Measurements from ENCODE around the gene TMPO. TPM values are rescaled to one million over a fixed set of nuclear protein-coding genes. Genes with fewer than 3 reads are reported as not detected.
"Not testable (repeated sequence)": the region's sequence is repeated elsewhere in the genome, so short reads cannot be mapped to it uniquely, and the experiment has no call there.

Gene TMPO
- total RNA-seq, 2 experiments from 2014 or later, result 64.1 to 73.3 TPM

GRCh38 chr12:98489176-98489575, 26.2 kb upstream of the TMPO start:
- H3K27me3 ChIP-seq (ENCODE audit: control insufficient read depth in 1 of 2, insufficient read depth in 2 of 2, low read length in 2 of 2), result no peaks in the 10 kb centered on the region
- H3K9me3 ChIP-seq (ENCODE audit: control insufficient read depth in 1 of 2, insufficient read depth in 1 of 2, low read length in 2 of 2), result no peaks in the 10 kb centered on the region
- intact Hi-C loops (cut with DNase I, micrococcal nuclease), result loop anchor here in 1 of 2 experiments (5.0 kb wide), 1 partner anchor 67 kb away; no protein-coding TSS in a partner anchor
- H3K36me3 Mint-ChIP-seq (ENCODE audit: low read depth), result no peaks in the 10 kb centered on the region
- H3K4me3 ChIP-seq (ENCODE audit: low read length), result no peak overlapping the region
- H3K4me3 Mint-ChIP-seq, result no peak overlapping the region
- no peaks in the 10 kb centered on the region for H3K27me3 Mint-ChIP-seq
- H3K27ac Mint-ChIP-seq, result no peak overlapping the region
- H3K36me3 ChIP-seq (ENCODE audit: insufficient read depth, low read length), result no peaks in the 10 kb centered on the region
- H3K9me3 Mint-ChIP-seq, result no peaks in the 10 kb centered on the region
- peaks cover 6% of the 10 kb centered on the region for H3K4me1 Mint-ChIP-seq (ENCODE audit: low read depth)
- ATAC-seq (ENCODE audit: poor library complexity) (no peak), DNase-seq (no peak)
- POLR2A ChIA-PET, result interaction anchor here (6.2 kb wide), 1 partner anchor 26 kb away, joined by 137 read pairs; the partner anchor contains the start of gene TMPO
- peaks cover 9% of the 10 kb centered on the region for H3K4me1 ChIP-seq (ENCODE audit: insufficient read depth, low read length)
- TF ChIP-seq CTCF (IDR thresholded peaks at IDR 0.05), result no peak
- CTCF ChIA-PET, result interaction anchor here (8.7 kb wide), 1 partner anchor 27 kb away, joined by 117 read pairs; the partner anchor contains the start of gene TMPO
- H3K27ac ChIP-seq (ENCODE audit: low read depth in 1 of 2, low read length in 2 of 2), result no peak overlapping the region

- Histone ChIP-seq H3K27me3 (ENCODE audit: control insufficient read depth in 1 of 2, insufficient read depth in 2 of 2, low read length in 2 of 2) (no peaks in the 10 kb centered on the region), H3K27ac (ENCODE audit: low read depth in 1 of 2, low read length in 2 of 2) (peak overlapping the region in 1 of 2 donors; percentile 31), H3K4me1 (ENCODE audit: insufficient read depth, low read length) (peaks cover 9% of the 10 kb centered on the region), H3K4me3 (ENCODE audit: low read length) (no peak overlapping the region), H3K9me3 (ENCODE audit: control insufficient read depth in 1 of 2, insufficient read depth in 1 of 2, low read length in 2 of 2) (no peaks in the 10 kb centered on the region), H3K36me3 (ENCODE audit: insufficient read depth, low read length) (no peaks in the 10 kb centered on the region)
- intact Hi-C loops (cut with DNase I, micrococcal nuclease), result loop anchor here (1.0 to 5.0 kb wide), 6 partner anchors 13 to 164 kb away; no protein-coding TSS in a partner anchor
- no peaks in the 10 kb centered on the region for H3K36me3 Mint-ChIP-seq (ENCODE audit: low read depth)
- peaks cover 6% of the 10 kb centered on the region for H3K4me1 Mint-ChIP-seq (ENCODE audit: low read depth)
- DNase-seq (peak; percentile 64 to 91 (median 82)), ATAC-seq (ENCODE audit: poor library complexity) (peak; percentile 97)
- H3K27me3 Mint-ChIP-seq, result no peaks in the 10 kb centered on the region
- POLR2A ChIA-PET, result interaction anchor here (0.7 to 6.2 kb wide), 7 partner anchors 13 to 103 kb away, joined by 3 to 137 read pairs (median 4); partner anchors contain the start of genes SLC25A3 and TMPO
- H3K4me3 Mint-ChIP-seq, result no peak overlapping the region
- CTCF ChIA-PET, result interaction anchor here (0.8 to 8.7 kb wide), 9 partner anchors 10 to 163 kb away, joined by 3 to 117 read pairs (median 5); partner anchors contain the start of gene TMPO
- peak; percentile 85 for TF ChIP-seq CTCF (IDR thresholded peaks at IDR 0.05)
- peak overlapping the region; percentile 72 for H3K27ac Mint-ChIP-seq
- H3K9me3 Mint-ChIP-seq, result no peaks in the 10 kb centered on the region
Observed at GRCh38 chr12:98490501-98491453, 24.6 kb upstream of the TMPO start.

- CTCF ChIA-PET, result interaction anchor here (8.7 kb wide), 1 partner anchor 24 kb away, joined by 117 read pairs; the partner anchor contains the start of gene TMPO
- Mint-ChIP-seq H3K27me3 (no peaks in the 10 kb centered on the region), H3K9me3 (no peaks in the 10 kb centered on the region), H3K27ac (no peak overlapping the region), H3K4me1 (ENCODE audit: low read depth) (peaks cover 6% of the 10 kb centered on the region), H3K36me3 (ENCODE audit: low read depth) (no peaks in the 10 kb centered on the region), H3K4me3 (no peak overlapping the region)
- H3K9me3 ChIP-seq (ENCODE audit: control insufficient read depth in 1 of 2, insufficient read depth in 1 of 2, low read length in 2 of 2), result no peaks in the 10 kb centered on the region
- ATAC-seq (ENCODE audit: poor library complexity) (no peak), DNase-seq (no peak)
- no peak overlapping the region for H3K4me3 ChIP-seq (ENCODE audit: low read length)
- no peak for TF ChIP-seq CTCF (IDR thresholded peaks at IDR 0.05)
- H3K36me3 ChIP-seq (ENCODE audit: insufficient read depth, low read length), result no peaks in the 10 kb centered on the region
- intact Hi-C loops (cut with DNase I, micrococcal nuclease), result loop anchor here (5.0 kb wide), 1 partner anchor 40 kb away; no protein-coding TSS in a partner anchor
- H3K27ac ChIP-seq (ENCODE audit: low read depth in 1 of 2, low read length in 2 of 2), result no peak overlapping the region
- POLR2A ChIA-PET, result interaction anchor here (1.0 to 6.2 kb wide), 3 partner anchors 11 to 41 kb away, joined by 3 to 137 read pairs (median 4); partner anchors contain the start of gene TMPO
- H3K27me3 ChIP-seq (ENCODE audit: control insufficient read depth in 1 of 2, insufficient read depth in 2 of 2, low read length in 2 of 2), result no peaks in the 10 kb centered on the region
- H3K4me1 ChIP-seq (ENCODE audit: insufficient read depth, low read length), result peaks cover 9% of the 10 kb centered on the region
Observed at GRCh38 chr12:98492580-98493140, 22.7 kb upstream of the TMPO start.

- H3K9me3 Mint-ChIP-seq; DNase-seq; H3K36me3 ChIP-seq (ENCODE audit: insufficient read depth, low read length); H3K9me3 ChIP-seq (ENCODE audit: control insufficient read depth in 1 of 2, insufficient read depth in 1 of 2, low read length in 2 of 2); H3K27me3 ChIP-seq (ENCODE audit: control insufficient read depth in 1 of 2, insufficient read depth in 2 of 2, low read length in 2 of 2); ATAC-seq (ENCODE audit: poor library complexity); H3K4me3 ChIP-seq (ENCODE audit: low read length); H3K27ac ChIP-seq (ENCODE audit: low read depth in 1 of 2, low read length in 2 of 2): not testable (repeated sequence)
- H3K4me3 Mint-ChIP-seq, result peak overlapping the region; percentile 72
- peaks cover 20% of the 10 kb centered on the region for H3K36me3 Mint-ChIP-seq (ENCODE audit: low read depth)
- peaks cover 18% of the 10 kb centered on the region for H3K27me3 Mint-ChIP-seq
- peaks cover 28% of the 10 kb centered on the region for H3K4me1 Mint-ChIP-seq (ENCODE audit: low read depth)
- CTCF ChIA-PET, result interaction anchor here (1.3 to 1.9 kb wide), 3 partner anchors 10 to 32 kb away, joined by 5 to 9 read pairs (median 6); partner anchors contain the start of gene TMPO
- POLR2A ChIA-PET, result interaction anchor here (1.3 to 3.0 kb wide), 2 partner anchors 14 to 92 kb away, joined by 4 to 16 read pairs; partner anchors contain the start of gene TMPO
- peak overlapping the region; percentile 100 for H3K27ac Mint-ChIP-seq
- peaks cover 28% of the 10 kb centered on the region for H3K4me1 ChIP-seq (ENCODE audit: insufficient read depth, low read length)
- intact Hi-C loops (cut with DNase I, micrococcal nuclease), result loop anchor here (5.0 to 10.0 kb wide), 3 partner anchors 91 to 1596 kb away; partner anchors contain the start of genes APAF1 (in 1 of the 2), NEDD1 (in 1 of the 2) and SLC25A3 (in 1 of the 2)
Observed at GRCh38 chr12:98501266-98501629, 14.1 kb upstream of the TMPO start.
